Pancreas (tissue), 10 donors: ENCODE data around the gene NPTX1. TPM values are rescaled to one million over a fixed set of nuclear protein-coding genes. Genes with fewer than 3 reads are reported as not detected.

Experiments used
- ATAC-seq, 4 donors: fragments of 200-7000 bp; cut with Tn5 transposase; one replicate each; pipeline versions ENCODE4 v1.8.0 to v1.9.1; 2020; ENCODE audit warnings: mild to moderate bottlenecking in 4 of 4, moderate library complexity in 4 of 4
- DNase-seq, 6 donors: peaks; one replicate each; pipeline ENCODE4 v3.0.0-alpha.2; 2020
- FAIRE-seq: peaks from 2 replicates; lab custom pipeline; 2012; peaks lifted over from hg19 to GRCh38; lab: Jason Lieb, UNC
- H3K27ac ChIP-seq, 4 donors: fragments of 200-600 bp; sonication (generic); 1 replicate in 3 of 4; 2 replicates in 1 of 4; pipeline versions ENCODE4 v1.5.0 to v1.8.0; 2020
- H3K27me3 ChIP-seq, 4 donors: fragments of 200-600 bp; one replicate each; pipeline ENCODE4 v1.8.0; 2021
- H3K36me3 ChIP-seq, 3 donors: fragments of 200-600 bp; sonication (generic) in 1 of 3; one replicate each; pipeline versions ENCODE4 v1.5.0 to v1.8.0; 2020 to 2021
- H3K4me1 ChIP-seq, 3 donors: fragments of 200-600 bp; one replicate each; pipeline ENCODE4 v1.8.0; 2021
- H3K4me3 ChIP-seq, 4 donors: fragments of 200-600 bp; sonication (generic) in 2 of 4; one replicate each; pipeline versions ENCODE4 v1.5.0 to v1.8.0; 2020 to 2021
- H3K9me3 ChIP-seq, 4 donors: fragments of 200-600 bp; one replicate each; pipeline ENCODE4 v1.8.0; 2021
- CTCF ChIP-seq, 4 donors: fragments of 200-600 bp; sonication (generic) in 3 of 4; IDR thresholded peaks; one replicate each; pipeline versions ENCODE4 v1.5.0 to v1.8.0; 2021; ENCODE audit warnings: antibody characterized with exemption in 4 of 4
- WGBS, 2 donors: extraction: QIAGEN DNeasy Blood & Tissue Kit; methylation state at CpG; one replicate each; pipeline ENCODE4 v1.1.7; 2013; 5-methylcytosine and 5-hydroxymethylcytosine counted together
- intact Hi-C, 3 donors: fragments of 100-400 bp; cut with DNase I; formaldehyde crosslinking; loops; one replicate each; pipeline versions ENCODE4 v1.11.1 to v1.14.2; 2022
- polyA plus RNA-seq, 2 donors: library from polyadenylated mRNA; stranded (reverse); fragments of 200-250 nt; gene quantifications; one replicate each; pipeline ENCODE4 v1.2.3, GENCODE V29; 2013
- total RNA-seq, 6 donors: library from RNA; stranded (reverse); fragmentation: NEBNext Ultra II Directional in 4 of 6; extraction: Animal tissue kit (Norgen Biotek cat#: 25700) in 4 of 6; gene quantifications; one replicate each; pipeline versions ENCODE4 v1.2.1 to v1.2.4, GENCODE V29; 2021 to 2023
- donor health status: healthy with polysubstance abuse.
- donor health status: DM: no; HTN: no; CAD: no; lungs with moderate emphysema.
- donor health status: DM: no; HTN: no; CAD: no.
- donor health status: control.
- donor health status: control.
- donor health status: Bipolar disorder and iron deficiency.
- donor health status: DM: yes; HTN: yes; CAD: no.
- donor health status: DM: no; HTN: no; CAD: no.
- donor health status: DM: no; HTN: no; CAD: no.
- donor health status: DM: yes; HTN: yes; CAD: no.

The NPTX1 gene
- total and polyA plus RNA-seq, 8 donors, result 0.04 to 1.1 (median 0.19) TPM; not detected in 1

- Histone ChIP-seq H3K9me3 (no peaks in the 10 kb centered on the region), H3K4me3 (no peak overlapping the region), H3K4me1 (no peaks in the 10 kb centered on the region), H3K27ac (no peak overlapping the region), H3K27me3 (no peaks in the 10 kb centered on the region), H3K36me3 (no peaks in the 10 kb centered on the region)
- WGBS, 2 donors, result 67 to 69% methylated on average over 24 of the region's 24 CpGs
- TF ChIP-seq CTCF (IDR thresholded peaks at IDR 0.05), result no peak
- no peak for FAIRE-seq
- intact Hi-C loops, result no loop called here
- no peak for ATAC-seq
- DNase-seq, result no peak
These were observed 25.6 kb upstream of the NPTX1 start for GRCh38 chr17:80501741-80502577.

- FAIRE-seq (no peak), DNase-seq (no peak)
- 52 to 53% methylated on average over 22 of the region's 22 CpGs for WGBS, 2 donors
These were observed 23.7 kb upstream of the NPTX1 start for GRCh38 chr17:80499961-80500665.

GRCh38 chr17:80499560-80499959 is 23.2 kb upstream of the NPTX1 start:
- Histone ChIP-seq H3K27me3 (no peaks in the 10 kb centered on the region), H3K9me3 (no peaks in the 10 kb centered on the region), H3K4me3 (no peak overlapping the region), H3K27ac (no peak overlapping the region), H3K4me1 (no peaks in the 10 kb centered on the region), H3K36me3 (no peaks in the 10 kb centered on the region)
- intact Hi-C loops, result no loop called here
- DNase-seq (no peak), ATAC-seq (no peak), FAIRE-seq (no peak)
- no peak for TF ChIP-seq CTCF (IDR thresholded peaks at IDR 0.05)
- WGBS, 2 donors, result 59 to 60% methylated on average over 7 to 9 of the region's 9 CpGs

More at GRCh38 chr17:80499961-80500665, 23.7 kb upstream of the NPTX1 start:
- Histone ChIP-seq H3K4me1 (no peaks in the 10 kb centered on the region), H3K36me3 (no peaks in the 10 kb centered on the region), H3K27ac (no peak overlapping the region), H3K4me3 (no peak overlapping the region), H3K27me3 (no peaks in the 10 kb centered on the region), H3K9me3 (no peaks in the 10 kb centered on the region)
- TF ChIP-seq CTCF (IDR thresholded peaks at IDR 0.05), result no peak
- intact Hi-C loops, result no loop called here
- no peak for ATAC-seq

- intact Hi-C loops, result no loop called here
- FAIRE-seq, result no peak
- DNase-seq, result no peak
- Histone ChIP-seq H3K9me3 (no peaks in the 10 kb centered on the region), H3K4me3 (no peak overlapping the region), H3K4me1 (no peaks in the 10 kb centered on the region), H3K27me3 (no peaks in the 10 kb centered on the region), H3K27ac (no peak overlapping the region), H3K36me3 (no peaks in the 10 kb centered on the region)
- WGBS, 2 donors, result 68 to 71% methylated on average over 11 of the region's 11 CpGs
- ATAC-seq, result no peak
- no peak for TF ChIP-seq CTCF (IDR thresholded peaks at IDR 0.05)
These were observed 22.6 kb upstream of the NPTX1 start for GRCh38 chr17:80498920-80499410.
